Prostate gland (tissue), 2 donors: ENCODE data around the gene KIAA0513.

Experiments
- CTCF ChIP-seq, 4 experiments: fragments of 200-600 bp in 2 of 4; fragments of 450-650 bp in 2 of 4; sonication (generic) in 2 of 4; IDR thresholded peaks; 1 replicate in 3 of 4; 2 replicates in 1 of 4; pipeline ENCODE4 v1.5.1; 2016 to 2019; ENCODE audit warnings: antibody characterized with exemption in 4 of 4, mild to moderate bottlenecking in 2 of 4, moderate library complexity in 2 of 4
- POLR2AphosphoS5 ChIP-seq: sonication (generic); formaldehyde crosslinking; IDR thresholded peaks from one replicate; pipeline ENCODE4 v1.6.1; 2017; ENCODE audit warnings: antibody characterized with exemption

DNA sequence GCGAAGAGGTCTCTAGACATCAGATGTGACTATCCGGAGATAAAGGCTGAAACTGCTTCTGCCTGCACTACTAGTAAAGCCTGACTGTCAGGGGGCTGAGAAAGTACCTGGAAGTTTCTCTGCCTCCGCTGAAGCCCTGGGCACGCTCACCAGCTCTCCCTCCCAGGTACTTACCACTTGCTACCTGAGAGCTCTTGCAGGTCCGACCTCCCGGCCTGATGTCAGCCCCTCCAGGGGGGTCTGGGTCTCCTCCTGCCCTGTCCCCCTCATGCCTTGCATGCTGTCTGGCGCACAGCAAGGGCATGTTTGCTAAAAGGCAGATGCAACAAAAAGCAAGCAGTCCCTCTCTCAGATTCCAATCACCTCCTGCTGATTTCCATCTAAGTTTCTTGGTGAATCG is 33.7 kb upstream of the KIAA0513 start:
- TF ChIP-seq CTCF (IDR thresholded peaks at IDR 0.05) (no peak), POLR2AphosphoS5 (no peak)
